HG02840 (cell line): ENCODE measurements around the gene LMBR1L.
"Not testable (repeated sequence)": the region's sequence is repeated elsewhere in the genome, so short reads cannot be mapped to it uniquely, and the experiment has no call there.

ENCODE experiments used
- ATAC-seq: cut with Tn5 transposase; IDR thresholded peaks from one replicate; pipeline ENCODE4 v1.9.1; 2021; ENCODE audit warnings: mild to moderate bottlenecking, moderate library complexity, moderate number of reproducible peaks; ENCODE audit not compliant: unreplicated experiment, low FRiP score

Gene LMBR1L

GRCh38 chr12:49110464-49111155, at the start of gene LMBR1L:
TSS of gene LMBR1L (minus strand) at chr12:49110847. CDS start at chr12:49110555, 292 bp downstream.
- ATAC-seq: peak; percentile 98

GRCh38 chr12:49160399-49160798, 49.8 kb upstream of the LMBR1L start:
- no peak for ATAC-seq

- no peak for ATAC-seq
Measured at GRCh38 chr12:49154221-49154620, 43.6 kb upstream of the LMBR1L start.

GRCh38 chr12:49147384-49147783, 36.7 kb upstream of the LMBR1L start:
- ATAC-seq: no peak

- no peak for ATAC-seq
Measured at GRCh38 chr12:49146406-49146805, 35.8 kb upstream of the LMBR1L start.

- no peak for ATAC-seq
Measured at GRCh38 chr12:49144384-49144783, 33.7 kb upstream of the LMBR1L start.

- no peak for ATAC-seq
Measured at GRCh38 chr12:49138999-49139398, 28.4 kb upstream of the LMBR1L start.

- ATAC-seq: no peak
Measured at GRCh38 chr12:49138587-49138986, 27.9 kb upstream of the LMBR1L start.

- no peak for ATAC-seq
Measured at GRCh38 chr12:49137476-49137875, 26.8 kb upstream of the LMBR1L start.

DNA sequence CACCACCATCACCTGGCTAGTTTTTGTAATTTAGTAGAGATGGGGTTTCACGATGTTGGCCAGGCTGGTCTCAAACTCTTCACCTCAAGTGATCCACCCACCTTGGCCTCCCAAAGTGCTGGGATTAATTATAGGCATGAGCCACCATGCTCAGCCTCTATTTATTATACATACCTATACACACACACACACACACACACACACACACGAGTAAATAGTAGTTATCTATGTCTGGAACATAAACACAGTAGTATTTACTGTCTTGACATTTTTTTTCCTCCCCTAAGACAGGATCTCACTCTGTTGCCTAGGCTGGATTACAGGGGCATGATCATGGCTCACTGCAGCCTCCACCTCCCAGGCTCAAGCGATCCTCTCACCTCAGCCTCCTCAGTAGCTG, 26.4 kb upstream of the LMBR1L start:
- ATAC-seq: not testable (repeated sequence)

DNA sequence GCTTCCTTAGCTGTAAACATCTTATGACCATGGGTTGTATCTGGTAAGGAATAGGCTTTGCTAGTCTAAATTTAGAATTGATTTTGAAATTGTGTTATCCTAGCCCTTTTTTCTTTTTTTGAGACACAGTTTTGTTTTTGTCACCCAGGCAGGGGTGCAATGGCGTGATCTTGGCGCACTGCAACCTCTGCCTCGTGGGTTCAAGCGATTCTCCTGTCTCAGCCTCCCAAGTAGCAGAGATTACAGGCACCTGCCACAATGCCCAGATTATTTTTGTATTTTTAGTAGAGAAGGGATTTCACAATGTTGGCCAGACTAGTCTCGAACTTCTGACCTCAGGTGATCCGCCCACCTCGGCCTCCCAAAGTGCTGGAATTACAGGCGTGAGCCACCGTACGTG, 22.9 kb upstream of the LMBR1L start:
- no peak for ATAC-seq

DNA sequence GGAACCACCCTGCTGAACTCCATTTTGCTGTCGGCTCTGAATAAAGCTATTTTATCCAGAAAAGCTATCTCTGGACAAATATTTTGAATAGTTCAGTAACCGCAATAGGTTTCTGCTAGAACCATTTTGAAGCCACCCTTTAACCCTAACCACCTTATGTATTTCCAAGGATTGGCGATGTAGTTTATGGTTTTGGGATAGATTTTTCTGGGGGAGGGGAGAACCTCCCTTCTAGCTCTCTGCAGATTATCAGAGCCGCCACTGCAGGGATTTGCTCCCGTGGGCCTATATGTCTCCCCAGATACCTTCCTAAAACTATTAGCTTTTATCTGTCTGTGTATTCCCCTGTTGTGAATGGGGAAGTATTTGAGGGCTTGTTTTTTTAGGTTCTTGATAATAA, 22.4 kb upstream of the LMBR1L start:
- ATAC-seq: no peak

GRCh38 chr12:49131894-49132461, 21.3 kb upstream of the LMBR1L start:
- no peak for ATAC-seq

DNA sequence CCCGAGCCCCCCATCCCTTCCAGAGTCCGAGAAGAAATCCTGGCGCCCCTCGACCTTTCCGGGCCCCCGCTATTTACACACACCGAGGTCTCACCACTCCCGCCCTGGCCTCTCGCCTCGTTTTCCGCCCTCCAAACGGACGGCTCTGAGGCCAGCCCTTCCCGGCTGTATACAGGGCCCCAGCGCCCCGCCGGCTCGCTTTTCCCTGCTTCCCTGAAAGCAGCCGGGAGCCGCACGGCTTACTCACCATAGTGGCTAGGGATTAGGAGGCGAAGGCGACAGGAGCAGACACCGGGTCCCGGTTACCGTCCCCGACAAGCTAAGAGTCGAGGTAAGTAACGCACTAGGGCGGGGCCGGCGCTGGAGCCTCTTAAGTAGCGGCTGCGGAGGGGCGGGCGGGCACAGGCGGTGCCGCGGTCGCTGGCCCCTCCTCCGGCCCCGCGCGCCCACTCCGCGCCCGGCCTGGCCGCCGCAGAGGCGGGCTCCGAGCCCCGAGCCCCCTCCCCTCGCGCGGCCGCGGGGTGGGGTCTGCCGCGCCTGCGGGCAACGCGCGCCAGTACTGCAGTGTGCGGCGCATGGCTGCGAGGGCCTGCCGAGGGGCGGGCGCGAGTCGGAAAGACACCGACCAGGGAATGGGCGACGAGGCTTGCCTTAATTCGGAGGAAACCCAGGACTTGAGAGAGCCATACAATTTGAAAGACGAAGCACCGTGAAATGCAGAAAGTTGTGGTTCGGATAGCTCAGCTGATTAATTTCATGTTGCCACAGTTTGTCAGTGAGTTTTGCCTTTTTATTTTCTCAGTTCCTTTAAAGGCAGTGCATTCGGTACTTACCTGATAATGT, 20.6 kb upstream of the LMBR1L start, which contains the start of gene TUBA1B:
TUBA1B (minus strand) TSS at position 345 of the 843 bp plus-strand sequence; CDS start at position 250, 95 bp downstream.
- peak; percentile 59 for ATAC-seq

DNA sequence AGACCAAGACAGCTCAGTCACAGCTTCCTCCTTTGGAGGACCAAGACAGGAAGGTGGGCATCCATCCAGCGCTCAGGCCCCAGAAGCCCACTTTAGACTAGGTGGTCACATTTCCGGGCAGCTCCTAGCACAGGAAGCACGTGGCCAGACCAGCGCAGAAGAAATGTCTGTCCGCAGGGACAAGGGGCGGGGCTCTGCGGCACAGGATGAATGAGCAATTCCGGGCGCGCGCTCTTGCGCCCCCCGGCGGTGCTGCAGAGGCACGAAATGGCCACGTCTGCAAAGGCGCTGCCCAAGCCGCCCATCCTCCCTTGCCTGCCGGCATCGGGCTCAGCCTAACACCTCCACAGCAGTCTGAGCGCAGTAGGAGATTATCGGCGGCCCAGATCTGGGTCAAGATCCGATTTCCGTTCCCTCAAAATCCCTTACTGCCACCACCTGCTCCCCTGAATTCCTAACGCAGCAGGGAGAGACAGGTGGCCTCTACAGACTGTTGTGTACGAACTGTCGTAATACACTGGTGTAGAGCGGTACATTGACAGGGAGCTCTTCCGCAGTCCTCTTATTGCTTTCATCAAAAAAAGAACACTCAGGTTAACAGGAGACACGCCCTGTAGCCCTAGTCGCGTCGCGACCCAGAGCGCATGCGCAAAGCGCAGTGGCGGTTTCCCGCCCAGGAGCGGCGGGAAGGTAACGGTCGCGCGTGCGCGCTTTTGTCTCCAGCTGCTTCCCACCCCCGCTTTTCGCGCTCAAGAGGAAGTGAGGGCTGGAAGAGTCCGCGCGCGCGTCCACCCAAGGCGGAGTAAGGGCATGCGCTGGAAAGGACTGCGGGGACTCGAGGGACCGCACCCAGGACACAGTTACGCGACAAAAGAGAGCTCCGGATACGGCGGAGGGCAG, 19.8 kb upstream of the LMBR1L start:
- peak; percentile 61 for ATAC-seq

- no peak for ATAC-seq
Measured at GRCh38 chr12:49129332-49130150, 18.9 kb upstream of the LMBR1L start.

GRCh38 chr12:49127971-49128370, 17.3 kb upstream of the LMBR1L start:
- not testable (repeated sequence) for ATAC-seq

DNA sequence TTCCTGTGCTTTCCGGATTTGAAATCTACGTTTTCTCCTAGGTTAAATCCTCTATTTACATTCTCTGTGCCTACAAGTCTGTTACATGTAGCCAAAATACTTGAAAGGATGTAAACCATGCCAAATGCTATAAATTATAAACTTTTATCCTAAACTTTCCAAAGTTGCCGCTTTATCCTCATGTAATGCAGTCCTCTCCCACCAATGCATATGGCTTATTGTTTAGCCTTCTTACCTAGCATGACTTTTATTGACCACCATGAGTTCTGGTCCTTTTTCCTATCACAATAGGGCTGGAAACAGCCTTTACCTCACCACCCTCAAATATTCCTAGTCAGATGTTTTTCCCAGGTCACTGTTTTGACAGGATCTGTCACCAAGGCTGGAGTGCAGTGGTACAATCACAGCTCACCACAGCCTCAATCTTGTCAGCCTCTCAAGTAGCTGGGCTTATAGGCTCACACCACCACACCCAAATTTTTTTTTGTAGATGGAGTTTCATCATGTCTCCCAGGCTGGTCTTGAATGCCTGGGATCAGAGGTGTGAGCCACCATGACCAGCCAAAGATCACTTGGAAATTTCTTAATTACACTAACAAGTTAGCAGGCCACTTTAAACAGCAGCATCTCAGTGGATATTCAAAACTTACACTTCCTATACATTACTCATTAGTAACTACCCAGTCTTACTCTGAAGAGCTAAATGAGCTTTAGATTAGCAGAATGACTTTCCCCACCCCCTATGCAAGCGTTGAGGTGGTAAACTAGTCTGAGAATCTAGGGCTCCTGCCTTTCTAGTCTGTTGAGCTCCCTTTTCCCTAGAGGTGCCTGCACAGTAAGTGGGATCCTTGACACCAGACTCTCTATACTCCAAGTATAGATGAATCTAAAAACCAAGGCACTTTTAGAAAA, 16.5 kb upstream of the LMBR1L start:
- no peak for ATAC-seq
